PFSK-1 (cell line): ENCODE results near the gene KIRREL2.

Experiments
- FOXP2 ChIP-seq: optimal IDR thresholded peaks from 2 replicates; pipeline ENCODE3; 2011; ENCODE audit warnings: borderline replicate concordance, control low read depth, inconsistent platforms; ENCODE audit not compliant: insufficient read depth; ENCODE audit errors: extremely low read length, extremely low read depth
- POLR2AphosphoS5 ChIP-seq: IDR thresholded peaks from 2 replicates; pipeline ENCODE4 v1.6.1; 2012; ENCODE audit warnings: low read depth, mild to moderate bottlenecking, control low read depth, low read length, moderate library complexity
- TAF1 ChIP-seq: IDR thresholded peaks from 2 replicates; pipeline ENCODE4 v1.6.1; 2012; ENCODE audit warnings: low read length, control low read depth, borderline replicate concordance; ENCODE audit not compliant: insufficient read depth
- TF ChIP-seq, protein P1 (sequence below), 2 experiments: IDR thresholded peaks; 2 replicates each; pipeline versions ENCODE4 v1.6.1 to v1.8.0; 2011 to 2012; ENCODE audit warnings: low read depth in 2 of 2, low read length in 2 of 2, control low read depth in 1 of 2, inconsistent platforms in 1 of 2, mild to moderate bottlenecking in 1 of 2, moderate library complexity in 1 of 2; ENCODE audit not compliant: insufficient read depth in 1 of 2

DNA sequence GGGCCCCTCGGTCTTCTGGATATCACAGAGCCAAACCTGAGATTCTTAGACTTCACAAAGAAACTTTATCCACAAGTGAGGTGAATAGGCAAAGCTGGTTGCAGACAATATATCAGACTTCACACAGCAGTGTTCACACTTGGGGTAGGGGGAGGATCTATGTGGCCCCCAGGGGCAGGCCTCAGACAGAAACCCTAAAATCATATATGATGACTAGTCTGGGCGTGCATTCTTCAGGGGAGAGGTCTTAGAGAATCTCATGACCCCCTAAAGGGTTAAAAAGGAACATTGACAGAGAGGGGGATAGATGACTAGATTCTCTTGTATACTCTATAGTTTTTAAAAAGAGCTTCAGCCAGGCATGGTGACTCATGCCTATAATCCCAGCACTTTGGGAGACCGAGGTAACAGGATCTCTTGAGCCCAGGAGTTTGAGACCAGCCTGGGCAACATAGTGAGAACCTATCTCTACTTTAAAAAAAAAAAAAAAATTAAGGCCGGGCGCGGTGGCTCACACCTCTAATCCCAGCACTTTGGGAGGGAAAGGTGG, 48.5 kb downstream of the KIRREL2 start:
- no peak for TF ChIP-seq POLR2AphosphoS5
- no peak for TF ChIP-seq FOXP2
- TF ChIP-seq, protein P1, sequence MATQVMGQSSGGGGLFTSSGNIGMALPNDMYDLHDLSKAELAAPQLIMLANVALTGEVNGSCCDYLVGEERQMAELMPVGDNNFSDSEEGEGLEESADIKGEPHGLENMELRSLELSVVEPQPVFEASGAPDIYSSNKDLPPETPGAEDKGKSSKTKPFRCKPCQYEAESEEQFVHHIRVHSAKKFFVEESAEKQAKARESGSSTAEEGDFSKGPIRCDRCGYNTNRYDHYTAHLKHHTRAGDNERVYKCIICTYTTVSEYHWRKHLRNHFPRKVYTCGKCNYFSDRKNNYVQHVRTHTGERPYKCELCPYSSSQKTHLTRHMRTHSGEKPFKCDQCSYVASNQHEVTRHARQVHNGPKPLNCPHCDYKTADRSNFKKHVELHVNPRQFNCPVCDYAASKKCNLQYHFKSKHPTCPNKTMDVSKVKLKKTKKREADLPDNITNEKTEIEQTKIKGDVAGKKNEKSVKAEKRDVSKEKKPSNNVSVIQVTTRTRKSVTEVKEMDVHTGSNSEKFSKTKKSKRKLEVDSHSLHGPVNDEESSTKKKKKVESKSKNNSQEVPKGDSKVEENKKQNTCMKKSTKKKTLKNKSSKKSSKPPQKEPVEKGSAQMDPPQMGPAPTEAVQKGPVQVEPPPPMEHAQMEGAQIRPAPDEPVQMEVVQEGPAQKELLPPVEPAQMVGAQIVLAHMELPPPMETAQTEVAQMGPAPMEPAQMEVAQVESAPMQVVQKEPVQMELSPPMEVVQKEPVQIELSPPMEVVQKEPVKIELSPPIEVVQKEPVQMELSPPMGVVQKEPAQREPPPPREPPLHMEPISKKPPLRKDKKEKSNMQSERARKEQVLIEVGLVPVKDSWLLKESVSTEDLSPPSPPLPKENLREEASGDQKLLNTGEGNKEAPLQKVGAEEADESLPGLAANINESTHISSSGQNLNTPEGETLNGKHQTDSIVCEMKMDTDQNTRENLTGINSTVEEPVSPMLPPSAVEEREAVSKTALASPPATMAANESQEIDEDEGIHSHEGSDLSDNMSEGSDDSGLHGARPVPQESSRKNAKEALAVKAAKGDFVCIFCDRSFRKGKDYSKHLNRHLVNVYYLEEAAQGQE (IDR thresholded peaks at IDR 0.05; ENCODE audit: insufficient read depth in 1 of 2, low read depth in 2 of 2, low read length in 2 of 2): no peak
- no peak for TF ChIP-seq TAF1
